HG02610 (cell line): ENCODE results near the gene BMF.

Experiments
- ATAC-seq: cut with Tn5 transposase; IDR thresholded peaks from one replicate; pipeline ENCODE4 v1.9.1; 2021; ENCODE audit warnings: mild to moderate bottlenecking, moderate library complexity; ENCODE audit not compliant: unreplicated experiment

Gene BMF

DNA sequence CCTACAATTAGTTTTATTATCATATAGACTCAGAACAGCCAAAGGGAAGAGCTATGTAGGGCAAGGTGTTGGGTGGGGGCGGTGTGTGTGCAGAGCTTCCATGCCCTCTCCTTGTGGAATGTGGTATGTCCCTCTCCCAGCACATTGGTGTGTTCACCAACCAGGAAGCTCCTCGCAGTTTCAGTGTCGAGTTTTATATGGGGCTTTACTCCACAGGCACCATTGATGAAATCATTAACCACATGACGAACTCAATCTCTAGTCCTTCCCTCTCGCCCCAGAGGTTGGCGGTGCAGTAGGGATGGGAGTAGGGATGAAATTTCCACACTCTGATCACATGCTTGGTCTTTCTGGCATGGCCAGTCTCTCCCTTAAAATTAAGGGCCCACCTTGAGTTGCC, 56.1 kb downstream of the BMF start:
- ATAC-seq = no peak

DNA sequence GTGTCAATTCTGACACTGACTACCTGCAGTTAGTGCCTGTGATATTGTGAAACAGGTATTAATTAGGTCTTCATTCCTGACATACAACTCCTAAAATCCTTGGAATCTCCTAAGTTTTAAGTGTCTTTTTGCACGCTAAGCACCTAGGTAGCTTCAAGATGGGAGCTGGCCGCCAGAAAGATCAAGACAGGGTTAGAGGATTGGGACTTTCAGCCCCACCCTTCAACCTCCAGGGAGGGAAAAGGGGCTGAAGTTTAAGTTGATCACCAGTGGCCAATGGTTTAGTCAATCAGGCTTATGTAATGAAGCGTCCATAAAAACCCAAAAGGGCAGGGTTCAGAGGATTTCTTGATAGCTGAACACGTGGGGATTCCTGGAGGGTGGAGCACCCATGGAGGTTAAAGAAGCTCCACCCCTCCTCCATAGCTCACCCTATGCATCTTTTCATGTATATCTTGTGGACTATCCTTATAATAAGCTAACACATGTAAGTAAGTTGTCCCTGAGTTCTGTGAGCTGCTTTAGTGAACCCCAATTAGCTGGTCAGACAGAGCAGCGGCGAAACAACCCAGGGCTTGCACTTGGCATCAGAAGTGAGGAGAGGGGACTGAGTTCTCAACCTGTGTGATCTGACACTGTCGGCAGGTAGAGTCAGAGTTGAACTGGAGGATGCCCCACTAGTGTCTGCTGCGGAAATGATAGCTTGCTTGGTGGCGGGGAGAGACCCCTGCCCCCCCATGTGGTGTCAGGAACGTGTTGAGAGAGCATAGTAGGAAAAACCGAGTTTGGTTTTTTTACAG, 56.9 kb downstream of the BMF start:
- ATAC-seq = no peak

DNA sequence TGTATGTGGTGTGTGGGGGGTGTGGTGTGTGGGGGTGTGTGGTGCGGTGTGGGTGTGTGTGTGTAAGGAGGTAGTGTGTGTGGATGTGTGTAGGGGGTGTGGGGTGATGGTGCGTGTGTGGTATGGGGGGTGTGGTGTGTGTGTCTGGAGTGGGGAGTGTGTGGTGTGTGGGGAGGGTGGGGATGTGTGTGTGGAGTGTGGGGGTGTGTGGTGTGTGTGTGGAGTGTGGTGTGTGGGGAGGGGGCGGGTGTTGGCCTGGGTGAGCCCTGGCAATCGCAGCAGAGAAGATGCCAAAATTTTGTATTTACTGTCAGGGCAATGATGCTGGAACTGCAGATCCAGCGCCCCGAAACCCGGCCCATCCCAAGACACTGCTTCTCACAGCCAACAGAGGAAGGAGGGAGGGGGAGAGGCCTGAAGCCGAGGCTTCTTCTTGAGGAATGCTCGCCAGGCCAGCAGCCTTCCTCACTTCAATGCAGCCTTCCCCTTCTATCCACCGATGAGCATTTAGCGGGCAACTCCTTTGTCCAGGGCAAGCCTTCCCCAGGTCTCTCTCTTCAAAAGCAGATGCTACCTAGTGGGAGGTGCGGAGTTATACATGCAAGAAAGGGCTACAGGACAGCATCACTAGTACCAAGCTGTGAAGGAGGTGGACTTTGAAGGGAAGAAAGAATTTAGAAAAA, 57.8 kb downstream of the BMF start:
- no peak for ATAC-seq

DNA sequence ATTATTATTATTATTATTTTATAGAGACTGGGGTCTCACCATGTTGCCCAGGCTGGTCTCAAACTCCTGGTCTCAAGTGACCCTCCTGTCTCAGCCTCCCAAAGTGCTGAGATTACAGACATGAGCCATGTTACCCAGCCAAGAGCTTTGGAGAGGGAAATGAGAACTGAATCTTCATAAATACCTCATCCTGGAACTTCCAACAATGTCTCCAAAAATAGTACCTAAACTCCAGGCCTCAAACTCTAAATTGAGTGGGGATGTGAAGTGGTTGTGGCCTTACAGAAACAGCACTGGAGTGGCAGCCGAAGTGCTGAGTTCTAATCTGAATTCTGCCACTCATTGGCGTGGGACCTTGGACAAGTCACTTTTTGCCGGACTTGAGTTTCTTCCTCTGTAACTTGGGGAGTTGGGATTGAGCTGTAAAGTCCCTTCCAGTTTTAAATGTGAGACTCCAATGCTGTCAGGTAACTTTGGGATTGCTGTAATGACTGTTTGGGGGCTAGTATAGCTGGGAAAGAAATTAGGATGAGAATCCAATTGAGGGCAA, 59.7 kb downstream of the BMF start:
- no peak for ATAC-seq

DNA sequence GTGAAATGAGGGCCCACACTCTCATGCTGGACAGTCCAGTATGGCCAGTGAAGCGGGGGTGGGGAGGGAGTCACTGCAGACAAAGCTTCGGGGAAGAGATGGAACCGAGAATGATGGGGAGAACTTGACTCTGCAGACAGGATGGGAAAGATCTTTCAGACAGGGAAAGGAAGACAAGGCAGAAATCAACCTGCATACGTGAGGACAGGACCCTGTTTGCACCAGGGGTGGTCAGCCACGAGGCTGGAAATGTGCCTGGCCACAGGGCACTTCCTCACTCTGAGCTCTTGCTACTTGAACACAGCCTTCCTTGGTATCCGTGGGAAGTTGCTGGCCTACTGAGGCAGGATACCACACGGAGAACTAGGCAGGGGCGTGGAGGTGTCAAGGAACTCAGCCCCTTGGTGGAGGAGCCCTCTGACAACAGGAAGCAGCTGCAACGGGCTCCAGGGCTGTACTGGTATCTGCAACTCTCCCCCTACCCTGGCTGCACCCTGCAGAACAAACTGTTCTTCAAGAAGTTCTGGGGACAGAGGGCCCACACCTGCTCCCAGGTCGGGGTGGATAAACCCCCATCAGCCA, 60.4 kb downstream of the BMF start:
- ATAC-seq = no peak

DNA sequence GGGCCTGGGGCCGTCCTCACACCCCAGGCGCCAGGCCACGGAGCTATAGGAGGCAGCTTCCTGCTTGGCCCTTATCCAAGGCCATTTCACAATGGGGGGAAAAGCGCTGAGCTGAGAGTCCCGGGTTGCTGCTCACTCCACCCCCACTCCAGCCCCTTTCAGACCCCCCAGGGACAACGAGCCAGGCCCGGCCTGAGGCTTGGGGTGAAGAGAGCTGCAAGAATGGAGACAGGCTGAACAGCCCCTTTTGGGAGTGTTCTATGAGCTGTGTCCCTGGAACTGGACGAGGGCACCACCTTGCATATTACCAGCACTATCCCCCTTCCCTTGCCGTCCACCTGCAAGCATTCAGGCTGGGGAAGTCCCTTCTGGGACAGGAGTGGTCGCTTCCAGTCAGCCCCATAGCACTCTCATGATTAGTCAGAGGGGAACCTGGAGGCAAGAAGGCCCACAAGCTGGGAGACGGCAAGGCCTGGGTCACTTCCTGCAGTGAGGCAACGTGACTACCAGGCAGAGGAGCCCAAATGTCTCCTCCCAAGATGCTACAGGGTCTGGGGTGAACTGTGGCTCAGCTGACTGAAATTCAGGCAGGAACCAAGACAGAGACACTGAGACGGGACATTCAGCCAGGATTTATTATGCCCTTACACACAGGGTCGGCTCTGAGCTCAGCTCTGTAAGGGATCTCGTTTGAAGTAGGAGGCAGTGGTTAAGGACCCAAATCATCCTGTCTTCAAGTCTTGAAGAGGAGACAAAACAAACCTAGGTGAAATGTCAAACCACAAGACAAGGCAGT, 61.1 kb downstream of the BMF start:
- peak; percentile 73 for ATAC-seq

DNA sequence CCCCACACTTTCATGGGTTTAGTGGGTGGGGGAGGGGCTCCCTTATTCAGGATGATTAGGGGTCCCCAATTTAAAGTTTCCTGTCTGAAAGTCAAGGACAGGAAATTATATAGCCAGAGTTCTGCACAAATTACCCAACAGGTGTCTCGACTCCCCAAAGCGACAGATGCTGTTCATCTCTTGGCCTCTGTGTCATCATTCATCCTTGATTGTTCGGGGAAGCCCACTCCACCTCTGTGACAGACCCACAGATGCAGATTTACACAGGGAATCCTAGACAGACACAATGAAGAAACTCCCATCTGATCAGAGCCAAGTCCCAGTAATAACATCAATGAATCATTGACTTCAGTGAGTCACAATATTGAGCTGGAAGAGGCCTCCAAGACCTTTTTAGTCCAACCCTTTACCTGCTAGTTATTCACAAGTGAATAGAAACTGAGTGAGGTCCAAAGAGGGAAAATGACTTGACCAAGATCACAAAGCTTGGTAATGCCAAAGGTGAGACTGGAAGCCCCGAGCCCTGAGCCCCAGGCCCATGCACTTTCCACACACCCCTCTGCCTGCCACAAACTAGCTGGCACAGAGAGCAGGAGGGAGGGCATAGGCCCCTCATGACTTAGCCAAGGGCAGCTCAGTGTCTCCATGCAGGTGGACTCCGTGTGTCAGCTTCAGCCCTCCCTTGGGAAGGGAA, 61.8 kb downstream of the BMF start:
- no peak for ATAC-seq

DNA sequence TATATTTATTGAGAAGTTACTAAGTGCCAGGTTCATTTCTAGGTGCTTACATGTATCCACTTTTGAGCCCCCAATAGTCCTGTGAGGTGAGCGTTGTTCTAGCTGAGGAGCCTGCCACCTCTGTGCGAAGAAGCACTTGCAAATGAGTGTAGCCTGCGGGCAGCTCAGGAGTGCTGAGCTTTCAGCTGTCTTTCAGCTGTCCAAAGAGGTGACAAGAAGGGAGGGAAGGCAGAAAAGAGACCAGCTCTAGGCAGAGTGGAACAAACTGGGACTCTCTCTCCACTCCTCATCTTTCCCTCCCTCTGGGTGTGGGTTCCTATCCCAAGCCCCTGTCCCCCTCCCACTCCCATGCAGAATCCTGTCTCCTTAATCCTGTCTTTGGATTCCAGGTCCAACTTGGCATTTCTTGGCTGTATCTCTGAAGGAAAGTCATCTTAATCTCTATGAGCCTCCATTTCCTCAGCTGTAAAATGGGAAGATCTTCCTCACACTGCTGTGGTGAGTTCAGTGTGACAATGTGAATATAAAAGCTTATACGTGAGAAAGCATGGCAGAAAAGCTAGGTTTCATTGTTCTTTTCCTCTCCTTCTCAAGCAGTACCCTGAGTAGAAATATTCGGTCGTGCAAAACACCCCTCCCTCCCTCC, 63.0 kb downstream of the BMF start:
- no peak for ATAC-seq

DNA sequence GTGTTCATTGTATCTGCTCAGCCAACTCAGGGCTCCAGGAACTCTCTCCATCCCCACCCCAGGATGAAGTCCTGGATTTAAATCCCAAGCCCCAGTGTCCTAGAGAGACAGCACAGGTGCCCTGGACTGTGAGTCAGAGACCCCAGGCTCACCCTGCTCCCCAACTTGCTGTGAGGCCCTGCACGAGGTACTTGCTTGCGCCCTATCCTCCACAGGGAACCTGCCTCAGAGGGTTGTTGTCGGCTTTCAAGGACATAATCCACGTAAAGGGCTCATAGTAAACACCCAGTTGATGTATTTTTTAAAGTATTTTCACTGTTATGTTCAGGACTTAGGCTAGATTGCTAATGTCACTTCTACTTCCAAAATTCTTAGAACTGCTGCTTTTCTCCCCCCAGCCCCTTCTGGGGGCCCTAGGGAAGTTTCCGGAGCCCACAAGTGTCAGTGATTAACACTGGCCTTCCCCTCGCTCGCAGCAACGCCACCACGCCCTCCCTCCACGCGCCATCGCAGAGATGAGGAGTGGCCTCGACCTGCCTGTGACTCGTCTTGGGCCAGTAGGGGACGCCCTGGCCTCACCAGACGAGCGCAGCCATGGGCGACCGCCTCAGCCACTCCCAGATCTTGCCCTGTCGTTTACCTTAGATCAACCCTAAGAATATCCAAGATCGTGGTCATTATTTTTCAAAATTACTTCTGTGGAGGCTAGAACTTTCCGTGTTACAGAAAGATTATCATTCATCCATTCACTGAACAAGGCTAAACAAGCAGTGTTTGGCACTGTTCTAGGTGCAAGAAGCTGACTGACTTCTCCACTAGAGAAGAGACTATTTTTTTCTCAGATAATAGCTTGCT, 63.7 kb downstream of the BMF start:
- peak; percentile 81 for ATAC-seq

DNA sequence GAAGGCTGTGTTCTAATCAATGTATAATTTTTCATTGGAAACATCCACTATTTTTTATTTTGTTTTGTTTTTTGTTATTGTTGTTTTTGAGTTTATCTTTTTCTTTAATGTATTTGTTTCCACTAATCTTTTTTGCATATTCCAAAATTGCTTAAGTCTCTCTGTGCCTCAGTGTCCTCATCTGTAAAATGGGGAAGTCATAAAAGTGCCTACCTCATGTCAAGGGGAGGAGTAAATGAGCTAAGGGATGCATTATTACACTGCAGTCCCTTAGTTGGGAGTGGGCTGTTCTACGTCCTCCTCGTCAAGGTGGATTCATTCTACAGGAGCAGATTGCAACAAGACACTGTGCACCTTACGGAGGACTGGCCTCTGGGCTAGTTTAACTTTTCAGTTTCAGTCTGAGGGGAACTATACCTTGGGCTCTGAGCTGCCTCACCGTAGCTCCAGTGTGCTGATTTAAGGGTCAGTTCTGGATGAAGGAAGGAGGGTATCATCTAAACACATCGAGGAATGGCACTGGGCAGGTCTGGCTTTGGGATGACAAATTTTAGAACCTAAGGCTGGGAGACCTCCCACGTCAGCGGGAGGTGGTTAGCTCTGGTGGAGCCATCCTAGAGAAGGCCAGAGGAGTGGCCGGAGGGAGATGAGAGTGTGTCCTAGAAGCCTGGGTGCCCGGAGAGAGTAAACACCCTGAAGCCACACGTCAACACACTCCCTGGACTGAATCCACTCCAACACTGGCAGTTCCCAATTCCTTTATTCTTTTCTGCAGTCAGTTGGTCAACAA, 64.6 kb downstream of the BMF start:
- no peak for ATAC-seq

DNA sequence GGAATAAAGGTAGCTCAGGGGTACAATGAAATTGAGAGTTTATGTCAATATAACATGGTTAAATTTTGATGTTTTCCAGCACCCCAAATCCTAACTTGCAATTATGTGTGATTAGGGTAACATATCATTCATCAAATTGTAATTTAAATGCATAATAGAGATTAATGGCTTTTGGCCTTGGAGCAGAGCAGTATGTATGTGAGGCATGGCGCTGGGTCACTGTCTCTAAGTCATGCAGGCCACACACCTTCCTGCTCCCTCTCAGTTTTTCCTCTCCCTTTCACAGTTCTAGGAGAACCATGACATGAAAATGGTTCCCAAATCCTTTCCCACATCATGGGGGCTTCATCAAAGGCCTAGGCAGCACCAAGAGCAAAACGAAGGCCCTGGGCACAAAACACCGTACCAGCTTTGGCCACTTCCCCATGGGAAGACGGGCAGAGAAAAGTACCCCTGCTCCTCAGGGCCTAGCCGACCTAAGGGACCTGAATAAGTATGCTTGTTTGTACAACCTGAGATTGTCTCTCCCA, 65.8 kb downstream of the BMF start:
- no peak for ATAC-seq

DNA sequence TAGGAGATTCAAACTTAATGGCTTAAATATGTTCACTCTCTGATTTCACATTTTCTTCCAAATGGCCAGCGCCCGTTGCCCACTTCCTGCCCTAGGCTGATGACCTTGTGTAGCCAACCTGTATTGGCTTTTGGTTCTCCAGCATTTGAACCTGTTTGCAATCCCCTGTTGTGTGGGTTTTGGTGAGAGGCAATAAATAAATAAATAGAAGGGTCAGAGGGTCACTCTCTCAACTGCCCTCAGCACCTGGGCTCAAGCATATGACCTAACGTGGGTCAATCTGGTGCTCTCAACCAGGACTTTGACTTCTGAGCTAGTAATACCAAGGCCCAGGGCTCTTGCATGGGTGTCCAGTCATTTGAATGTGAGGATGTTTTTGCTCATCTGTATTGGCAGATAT, 67.9 kb downstream of the BMF start:
- ATAC-seq = no peak

DNA sequence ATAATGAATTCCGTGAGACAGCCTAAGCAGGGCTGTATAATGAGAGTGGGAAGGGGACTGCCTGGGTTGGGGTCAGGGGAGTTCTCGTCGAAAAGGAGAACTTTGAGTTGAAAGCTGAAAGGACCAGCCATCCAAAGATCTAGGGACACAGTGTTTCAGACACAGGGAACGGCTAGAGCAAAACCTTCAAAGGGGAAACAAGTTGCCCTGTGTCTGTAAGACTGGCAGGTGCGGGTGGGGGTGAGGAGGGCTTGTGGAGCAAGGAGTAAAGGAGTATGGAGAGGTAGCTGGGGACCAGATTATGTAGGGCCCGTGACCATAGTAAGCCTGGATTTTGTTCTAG, 68.4 kb downstream of the BMF start:
- no peak for ATAC-seq

DNA sequence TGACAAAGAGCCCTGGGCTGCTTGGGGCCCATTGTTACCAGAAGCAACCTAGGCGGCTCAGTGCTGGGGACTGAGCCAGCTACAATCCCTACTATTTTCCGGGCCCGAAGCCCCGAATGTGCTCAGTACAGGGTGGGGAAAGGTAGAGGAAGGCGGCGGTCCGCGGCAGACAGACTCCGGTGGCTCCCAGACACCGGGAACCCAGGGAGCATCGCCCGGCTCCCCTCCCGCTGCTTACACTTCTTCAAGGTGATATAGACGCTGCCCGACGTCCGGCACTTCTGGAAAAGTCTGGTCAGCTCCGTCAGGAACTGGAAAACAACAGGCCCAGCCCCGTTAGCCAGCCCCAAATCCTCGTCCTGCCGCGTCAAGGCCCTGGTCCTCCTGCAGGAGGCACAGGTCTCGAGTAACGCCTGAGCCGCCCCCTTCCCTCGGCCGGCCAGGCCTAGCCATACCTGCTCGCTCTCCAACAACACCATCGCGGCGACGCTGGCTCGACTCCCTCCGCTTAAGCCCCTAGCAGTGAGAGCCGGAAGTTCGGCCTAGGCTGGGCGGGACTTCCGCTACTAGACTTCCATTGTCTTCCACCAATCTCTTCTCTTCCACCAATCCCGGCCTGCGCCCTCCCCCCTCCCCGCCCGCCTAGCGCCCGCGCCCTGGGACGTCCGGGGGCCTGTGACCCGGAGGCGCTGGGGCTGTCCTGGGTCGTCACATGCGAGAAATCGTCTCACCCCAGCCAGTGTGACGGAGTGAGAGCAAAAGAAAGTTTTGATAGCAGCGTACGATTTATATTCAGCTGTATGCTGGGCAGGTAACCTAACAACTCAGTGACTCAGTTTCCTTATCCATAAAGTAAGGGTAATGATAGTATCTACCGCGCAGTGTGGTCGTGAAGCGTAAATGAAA, 69.8 kb downstream of the BMF start, which contains the start of gene SRP14:
Gene SRP14 (minus strand): TSS at position 544 of the 906 bp plus-strand sequence. CDS start 65 bp downstream, at position 479.
- ATAC-seq = peak; percentile 92

DNA sequence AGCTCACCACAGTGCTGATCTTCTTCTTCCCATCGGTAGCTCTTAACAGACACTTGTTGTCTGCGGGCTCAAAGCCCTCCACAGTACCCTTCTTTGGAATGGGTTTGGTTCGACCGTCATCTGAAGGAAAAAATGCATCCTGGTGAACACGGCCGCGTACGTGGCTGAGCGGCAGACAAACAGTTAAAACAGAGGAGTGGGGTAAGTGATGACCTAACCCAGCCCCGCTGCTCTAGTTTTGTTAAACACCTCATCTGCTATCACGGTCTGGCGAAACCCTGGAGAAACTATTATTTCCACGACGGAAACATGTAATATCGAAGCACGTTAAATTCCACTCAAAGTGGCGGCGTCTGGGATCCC, 70.4 kb downstream of the BMF start:
- ATAC-seq = no peak
